HEK293 (cell line): ENCODE results near the gene ZAP70.

Source experiments
- CTCF ChIA-PET: fragments of 350-600 bp; formaldehyde crosslinking; extraction: SDS; loops from one replicate; lab custom pipeline; 2021; ENCODE audit warnings: antibody characterized with exemption; lab: Yijun Ruan, JAX
- POLR2A ChIA-PET: fragments of 300-600 bp; formaldehyde crosslinking; extraction: SDS; loops from one replicate; lab custom pipeline; 2020; ENCODE audit warnings: antibody characterized with exemption, inconsistent platforms; lab: Yijun Ruan, JAX
- H3K27ac ChIP-seq: fragments of 200-500 bp; sonication (Bioruptor generic); 2 replicates; pipeline ENCODE4 v1.5.1; 2014; ENCODE audit warnings: low read depth, low read length, control low read depth, inconsistent platforms; ENCODE audit errors: extremely low read depth
- H3K36me3 ChIP-seq, 2 experiments: fragments of 200-500 bp in 1 of 2; sonication (Bioruptor generic) in 1 of 2; 1 replicate in 1 of 2; 2 replicates in 1 of 2; pipeline ENCODE4 v1.5.1; 2014 to 2017; ENCODE audit warnings: inconsistent platforms in 2 of 2, low read length in 2 of 2; ENCODE audit not compliant: control insufficient read depth in 2 of 2, insufficient read depth in 1 of 2
- H3K4me1 ChIP-seq: fragments of 200-500 bp; sonication (Bioruptor generic); 2 replicates; pipeline ENCODE4 v1.5.1; 2014; ENCODE audit warnings: mild to moderate bottlenecking, low read length, inconsistent platforms; ENCODE audit not compliant: control insufficient read depth, insufficient read depth
- H3K4me3 ChIP-seq: 2 replicates; pipeline ENCODE4 v1.5.1; 2011; ENCODE audit warnings: low read depth, mild to moderate bottlenecking, control low read depth, low read length, moderate library complexity
- H3K9me3 ChIP-seq: fragments of 200-500 bp; sonication (Bioruptor generic); 2 replicates; pipeline ENCODE4 v1.5.1; 2014; ENCODE audit warnings: low read depth, low read length, inconsistent platforms; ENCODE audit not compliant: control insufficient read depth, insufficient read depth
- CTCF ChIP-seq: fragments of 450-650 bp; formaldehyde crosslinking; IDR thresholded peaks from 2 replicates; pipeline ENCODE4 v1.5.1; 2016; ENCODE audit warnings: missing biosample characterization, missing genetic modification characterization
- HOXC10 ChIP-seq: sonication (generic); formaldehyde crosslinking; IDR thresholded peaks from 2 replicates; pipeline ENCODE4 v1.8.1; 2023; ENCODE audit warnings: mild to moderate bottlenecking, missing genetic modification reagents
- PRDM10 ChIP-seq: fragments of 450-650 bp; formaldehyde crosslinking; IDR thresholded peaks from 2 replicates; pipeline ENCODE4 v1.5.1; 2016; ENCODE audit warnings: missing biosample characterization, missing genetic modification characterization
- SALL2 ChIP-seq: fragments of 450-650 bp; formaldehyde crosslinking; IDR thresholded peaks from 2 replicates; pipeline ENCODE4 v1.5.0; 2017; ENCODE audit warnings: missing biosample characterization, mild to moderate bottlenecking, missing genetic modification characterization, borderline replicate concordance
- SCRT2 ChIP-seq: fragments of 450-650 bp; formaldehyde crosslinking; IDR thresholded peaks from 2 replicates; pipeline ENCODE4 v1.5.1; 2016; ENCODE audit warnings: missing biosample characterization, missing genetic modification characterization
- SETDB1 ChIP-seq: IDR thresholded peaks from one replicate; pipeline ENCODE4 v1.6.1; 2017; ENCODE audit warnings: mild to moderate bottlenecking, low read length, moderate library complexity, mixed read lengths; ENCODE audit not compliant: insufficient read length
- SP7 ChIP-seq: fragments of 450-650 bp; formaldehyde crosslinking; IDR thresholded peaks from 2 replicates; pipeline ENCODE4 v1.5.1; 2016; ENCODE audit warnings: missing biosample characterization, missing genetic modification characterization
- ZBTB44 ChIP-seq: fragments of 450-650 bp; IDR thresholded peaks from 2 replicates; pipeline ENCODE4 v1.5.1; 2018; ENCODE audit warnings: missing biosample characterization, mild to moderate bottlenecking, missing genetic modification characterization
- ZBTB6 ChIP-seq: fragments of 450-650 bp; formaldehyde crosslinking; IDR thresholded peaks from 2 replicates; pipeline ENCODE4 v1.5.1; 2017; ENCODE audit warnings: missing biosample characterization, missing genetic modification characterization
- ZFHX2 ChIP-seq: fragments of 450-650 bp; formaldehyde crosslinking; conservative IDR thresholded peaks from 2 replicates; pipeline ENCODE4 v1.5.1; 2016; ENCODE audit warnings: missing biosample characterization, missing genetic modification characterization
- ZIC2 ChIP-seq: fragments of 450-650 bp; formaldehyde crosslinking; IDR thresholded peaks from 2 replicates; pipeline ENCODE4 v1.5.1; 2016; ENCODE audit warnings: missing biosample characterization, missing genetic modification characterization
- ZNF133 ChIP-seq: fragments of 450-650 bp; formaldehyde crosslinking; IDR thresholded peaks from 2 replicates; pipeline ENCODE4 v1.5.1; 2016; ENCODE audit warnings: missing biosample characterization, missing genetic modification characterization
- ZNF16 ChIP-seq: fragments of 450-650 bp; formaldehyde crosslinking; IDR thresholded peaks from 2 replicates; pipeline ENCODE4 v1.5.1; 2016; ENCODE audit warnings: low read depth, missing biosample characterization, missing genetic modification characterization
- ZNF202 ChIP-seq: fragments of 450-650 bp; formaldehyde crosslinking; IDR thresholded peaks from 2 replicates; pipeline ENCODE4 v1.5.1; 2016; ENCODE audit warnings: missing biosample characterization, missing genetic modification characterization, borderline replicate concordance
- ZNF654 ChIP-seq: fragments of 450-650 bp; formaldehyde crosslinking; IDR thresholded peaks from 2 replicates; pipeline ENCODE4 v1.5.1; 2016; ENCODE audit warnings: low read depth, missing biosample characterization, missing genetic modification characterization
- ZNF660 ChIP-seq: fragments of 450-650 bp; IDR thresholded peaks from 2 replicates; pipeline ENCODE4 v1.5.1; 2018; ENCODE audit warnings: missing biosample characterization, mild to moderate bottlenecking, missing genetic modification characterization
- ZNF707 ChIP-seq: fragments of 450-650 bp; formaldehyde crosslinking; IDR thresholded peaks from 2 replicates; pipeline ENCODE4 v1.5.1; 2016; ENCODE audit warnings: missing biosample characterization, missing genetic modification characterization
- ZNF76 ChIP-seq: fragments of 450-650 bp; formaldehyde crosslinking; IDR thresholded peaks from 2 replicates; pipeline ENCODE4; 2016; ENCODE audit warnings: low read depth, missing biosample characterization, missing genetic modification characterization, borderline replicate concordance
- ZNF776 ChIP-seq: fragments of 450-650 bp; formaldehyde crosslinking; IDR thresholded peaks from 2 replicates; pipeline ENCODE4 v1.5.0; 2017; ENCODE audit warnings: missing biosample characterization, missing genetic modification characterization, borderline replicate concordance
- ZNF791 ChIP-seq: fragments of 450-650 bp; formaldehyde crosslinking; IDR thresholded peaks from 2 replicates; pipeline ENCODE4 v1.5.1; 2016; ENCODE audit warnings: missing biosample characterization, missing genetic modification characterization
- ZSCAN23 ChIP-seq: fragments of 450-650 bp; formaldehyde crosslinking; IDR thresholded peaks from 2 replicates; pipeline ENCODE4 v1.5.1; 2016; ENCODE audit warnings: missing biosample characterization, missing genetic modification characterization

The ZAP70 gene

GRCh38 chr2:97697252-97698235 is 15.8 kb upstream of the ZAP70 start (continued):
- peak; percentile 20; the same call in 1 of the 2 replicates for TF ChIP-seq SP7 (tag by site-specific recombination)
- no peak for TF ChIP-seq ZNF16
- no peak for TF ChIP-seq HOXC10 (CRISPR knock-in tag)
- TF ChIP-seq ZBTB6, result no peak
- no peak for TF ChIP-seq ZSCAN23 (tag by site-specific recombination)
- peak; percentile 67 for TF ChIP-seq CTCF (tag by site-specific recombination)
- TF ChIP-seq PRDM10 (tag by site-specific recombination), result 0 out of 2 replicates have a peak, but pooled peaks have one; percentile 19
- TF ChIP-seq ZNF791 (tag by site-specific recombination), result no peak
- peak; percentile 60; the same call in 1 of the 2 replicates for TF ChIP-seq ZNF660 (tag by site-specific recombination)
- TF ChIP-seq ZNF76 (tag by site-specific recombination), result no peak
- no peak for TF ChIP-seq ZIC2 (tag by site-specific recombination)
- TF ChIP-seq ZNF707 (tag by site-specific recombination), result no peak
- peak; percentile 81 for TF ChIP-seq ZNF654 (tag by site-specific recombination)
- TF ChIP-seq SCRT2 (tag by site-specific recombination), result peak; percentile 82
- no peak for TF ChIP-seq ZFHX2

GRCh38 chr2:97698530-97698929 is 14.8 kb upstream of the ZAP70 start:
- no peaks in the 10 kb centered on the region for H3K4me1 ChIP-seq
- H3K36me3 ChIP-seq, result no peaks in the 10 kb centered on the region
- CTCF ChIA-PET, result interaction anchor here (0.7 to 7.4 kb wide), 11 partner anchors 11 to 686 kb away, joined by 3 to 130 read pairs (median 7); partner anchors contain the start of genes ACTR1B, ANKRD36B and COX5B
- no peak for TF ChIP-seq SALL2 (tag by site-specific recombination)
- no peak for TF ChIP-seq SETDB1
- no peak for TF ChIP-seq ZNF202 (tag by site-specific recombination)
- no peak for TF ChIP-seq ZBTB44
- no peak for TF ChIP-seq ZNF660 (tag by site-specific recombination)
- no peak for TF ChIP-seq ZNF776 (tag by site-specific recombination)
- TF ChIP-seq ZNF133 (tag by site-specific recombination), result no peak
- H3K4me3 ChIP-seq, result no peak overlapping the region
- H3K9me3 ChIP-seq, result no peaks in the 10 kb centered on the region
- H3K27ac ChIP-seq, result no peak overlapping the region
- POLR2A ChIA-PET, result interaction anchor here (1.5 kb wide), 1 partner anchor 34 kb away, joined by 3 read pairs; the partner anchor contains the start of gene ACTR1B
